ENCODE results near the gene COQ8A.

The COQ8A gene

GRCh38 chr1:226938903-226939437, 1.1 kb upstream of the COQ8A start:
- ATAC-seq, result no peak
- TF ChIP-seq TCF4 (CRISPR knock-in tag; IDR thresholded peaks at IDR 0.05; ENCODE audit: borderline replicate concordance) (no peak), TSHZ2 (CRISPR knock-in tag; IDR thresholded peaks at IDR 0.05) (no peak), CSRNP3 (CRISPR knock-in tag; IDR thresholded peaks at IDR 0.05) (no peak), OSR1 (CRISPR knock-in tag; IDR thresholded peaks at IDR 0.05) (no peak), BACH2 (CRISPR knock-in tag; IDR thresholded peaks at IDR 0.05; ENCODE audit: borderline replicate concordance) (no peak), GLIS3 (CRISPR knock-in tag; IDR thresholded peaks at IDR 0.05) (no peak), ZNF8 (CRISPR knock-in tag; IDR thresholded peaks at IDR 0.05) (no peak), CSDC2 (CRISPR knock-in tag; IDR thresholded peaks at IDR 0.05) (no peak), SNAI2 (CRISPR knock-in tag; IDR thresholded peaks at IDR 0.05) (no peak), ZC3H10 (CRISPR knock-in tag; IDR thresholded peaks at IDR 0.05) (no peak), ISL1 (CRISPR knock-in tag; IDR thresholded peaks at IDR 0.05) (no peak), PATZ1 (CRISPR knock-in tag; IDR thresholded peaks at IDR 0.05; ENCODE audit: borderline replicate concordance) (no peak), ARNTL (CRISPR knock-in tag; IDR thresholded peaks at IDR 0.05; ENCODE audit: borderline replicate concordance, low read depth) (no peak), POU6F1 (CRISPR knock-in tag; IDR thresholded peaks at IDR 0.05; ENCODE audit: borderline replicate concordance, low read depth) (no peak), ZFP30 (CRISPR knock-in tag; IDR thresholded peaks at IDR 0.05) (no peak), ZNF565 (CRISPR knock-in tag; conservative IDR thresholded peaks at IDR 0.05; ENCODE audit: low read depth) (no peak), TOX (CRISPR knock-in tag; IDR thresholded peaks at IDR 0.05; ENCODE audit: borderline replicate concordance) (no peak), RARB (CRISPR knock-in tag; IDR thresholded peaks at IDR 0.05) (no peak)

- peak; percentile 52 for ATAC-seq
- TF ChIP-seq ZNF70 (CRISPR knock-in tag; IDR thresholded peaks at IDR 0.05) (no peak), PPARA (CRISPR knock-in tag; IDR thresholded peaks at IDR 0.05; ENCODE audit: borderline replicate concordance) (no peak), TSHZ2 (CRISPR knock-in tag; IDR thresholded peaks at IDR 0.05) (0 out of 2 replicates have a peak, but pooled peaks have one; percentile 15), ZNF8 (CRISPR knock-in tag; IDR thresholded peaks at IDR 0.05) (no peak), ISL1 (CRISPR knock-in tag; IDR thresholded peaks at IDR 0.05) (no peak), CREB5 (CRISPR knock-in tag; IDR thresholded peaks at IDR 0.05; ENCODE audit: low read depth) (no peak), TCF4 (CRISPR knock-in tag; IDR thresholded peaks at IDR 0.05; ENCODE audit: borderline replicate concordance) (no peak), PATZ1 (CRISPR knock-in tag; IDR thresholded peaks at IDR 0.05; ENCODE audit: borderline replicate concordance) (no peak; the same call in 1 of the 2 replicates), POU6F1 (CRISPR knock-in tag; IDR thresholded peaks at IDR 0.05; ENCODE audit: borderline replicate concordance, low read depth) (no peak), ZFP3 (CRISPR knock-in tag; IDR thresholded peaks at IDR 0.05) (0 out of 2 replicates have a peak, but pooled peaks have one; percentile 53), GLIS3 (CRISPR knock-in tag; IDR thresholded peaks at IDR 0.05) (no peak), RARB (CRISPR knock-in tag; IDR thresholded peaks at IDR 0.05) (0 out of 2 replicates have a peak, but pooled peaks have one; percentile 42), ZNF565 (CRISPR knock-in tag; conservative IDR thresholded peaks at IDR 0.05; ENCODE audit: low read depth) (no peak)
Observed at GRCh38 chr1:226939438-226940028, 561 bp upstream of the COQ8A start.

Measured in SK-N-SH treated with all-trans-retinoic acid at 6 μM for 48 hours (cell line).